DOHH2 (cell line): Measurements from ENCODE around the gene ACOX3.

Experiments used
- CTCF ChIP-seq: fragments of 200-600 bp; sonication (generic); IDR thresholded peaks from one replicate; pipeline ENCODE4 v1.5.1; 2014; ENCODE audit warnings: antibody characterized with exemption, mild to moderate bottlenecking, low read depth, low read length; ENCODE audit not compliant: poor library complexity, severe bottlenecking
- EZH2phosphoT487 ChIP-seq: fragments of 200-600 bp; sonication (generic); IDR thresholded peaks from 2 replicates; pipeline ENCODE4 v1.6.1; 2017; ENCODE audit warnings: borderline replicate concordance, mild to moderate bottlenecking, antibody characterized with exemption, low read length, moderate library complexity, mixed read lengths

DNA sequence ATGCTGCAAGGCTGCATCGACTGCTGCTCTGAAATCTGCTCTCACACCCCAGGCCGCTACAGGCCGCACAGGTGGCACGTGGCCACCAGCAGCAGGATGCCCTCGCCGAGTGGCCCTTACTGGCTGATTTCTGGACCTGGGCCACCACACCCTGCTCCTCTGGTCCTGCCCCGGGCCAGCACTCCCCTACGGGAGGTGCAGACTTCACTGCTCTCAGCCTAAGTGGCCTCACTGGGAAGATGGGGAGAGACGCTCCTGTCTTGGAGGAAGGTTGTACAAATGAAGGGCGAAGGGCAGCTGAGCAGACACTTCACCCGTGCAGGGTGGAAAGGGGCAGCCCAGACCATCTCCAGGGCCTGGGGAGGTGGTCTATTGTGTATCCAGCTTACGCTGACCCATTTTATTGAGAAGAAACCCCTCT lies 72.5 kb downstream of the ACOX3 start:
- TF ChIP-seq CTCF (no peak), EZH2phosphoT487 (no peak)
